Hepatocyte (in vitro differentiated cells): ENCODE data around the gene SH3RF3.

Source experiments
- EZH2 ChIP-seq: fragments of 200-600 bp; sonication (generic); IDR thresholded peaks from 2 replicates; pipeline ENCODE4 v1.6.1; 2016; ENCODE audit warnings: antibody characterized with exemption, mild to moderate bottlenecking, borderline replicate concordance
- EZH2phosphoT487 ChIP-seq: fragments of 200-600 bp; sonication (generic); IDR thresholded peaks from one replicate; pipeline ENCODE4 v1.6.1; 2018; ENCODE audit warnings: antibody characterized with exemption, mild to moderate bottlenecking, low read depth, moderate library complexity; ENCODE audit not compliant: unreplicated experiment, severe bottlenecking
- TF ChIP-seq, protein P1 (sequence below): fragments of 200-600 bp; sonication (generic); IDR thresholded peaks from 2 replicates; pipeline ENCODE4 v1.5.1; 2016; ENCODE audit warnings: antibody characterized with exemption, mild to moderate bottlenecking; ENCODE audit not compliant: poor library complexity

DNA sequence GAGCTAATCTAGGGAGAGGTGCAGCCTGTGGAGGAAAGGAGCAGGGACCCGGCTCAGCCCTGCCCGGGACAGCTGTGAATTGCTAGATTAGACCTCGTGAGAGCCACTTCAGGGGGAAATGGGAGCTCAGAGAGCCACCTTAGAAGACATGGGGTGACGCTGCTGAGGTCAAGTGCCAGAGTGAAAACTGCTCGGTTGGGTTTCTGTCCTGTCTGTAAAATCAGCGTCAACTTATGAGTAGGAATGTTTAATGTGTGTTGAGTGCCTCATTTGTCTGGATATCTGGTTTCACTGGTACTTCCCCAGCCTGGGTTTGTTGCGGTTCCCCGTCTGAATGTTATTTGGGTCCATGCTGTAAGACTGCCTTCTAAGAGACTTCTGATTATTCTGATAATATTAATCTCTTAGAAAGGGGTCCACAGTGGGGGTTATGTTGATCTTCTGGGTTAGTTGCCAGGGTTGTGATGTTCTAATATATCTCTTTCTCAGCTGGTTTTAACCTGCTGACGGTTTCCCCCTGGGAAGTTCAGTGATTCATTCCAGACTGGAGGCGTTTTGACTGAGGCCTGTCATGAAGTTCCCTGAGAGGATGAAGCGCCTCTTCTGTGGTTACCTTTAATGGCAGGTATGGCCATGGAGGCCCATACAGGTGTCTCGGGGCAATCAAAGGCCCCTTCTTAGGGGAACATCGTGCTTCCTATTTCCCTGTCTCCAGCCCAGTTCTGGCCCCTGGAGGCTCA is 175.9 kb downstream of the SH3RF3 start:
- TF ChIP-seq, protein P1, sequence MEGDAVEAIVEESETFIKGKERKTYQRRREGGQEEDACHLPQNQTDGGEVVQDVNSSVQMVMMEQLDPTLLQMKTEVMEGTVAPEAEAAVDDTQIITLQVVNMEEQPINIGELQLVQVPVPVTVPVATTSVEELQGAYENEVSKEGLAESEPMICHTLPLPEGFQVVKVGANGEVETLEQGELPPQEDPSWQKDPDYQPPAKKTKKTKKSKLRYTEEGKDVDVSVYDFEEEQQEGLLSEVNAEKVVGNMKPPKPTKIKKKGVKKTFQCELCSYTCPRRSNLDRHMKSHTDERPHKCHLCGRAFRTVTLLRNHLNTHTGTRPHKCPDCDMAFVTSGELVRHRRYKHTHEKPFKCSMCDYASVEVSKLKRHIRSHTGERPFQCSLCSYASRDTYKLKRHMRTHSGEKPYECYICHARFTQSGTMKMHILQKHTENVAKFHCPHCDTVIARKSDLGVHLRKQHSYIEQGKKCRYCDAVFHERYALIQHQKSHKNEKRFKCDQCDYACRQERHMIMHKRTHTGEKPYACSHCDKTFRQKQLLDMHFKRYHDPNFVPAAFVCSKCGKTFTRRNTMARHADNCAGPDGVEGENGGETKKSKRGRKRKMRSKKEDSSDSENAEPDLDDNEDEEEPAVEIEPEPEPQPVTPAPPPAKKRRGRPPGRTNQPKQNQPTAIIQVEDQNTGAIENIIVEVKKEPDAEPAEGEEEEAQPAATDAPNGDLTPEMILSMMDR, result no peak
- no peak for TF ChIP-seq EZH2phosphoT487
- TF ChIP-seq EZH2, result no peak
